RWPE1 (cell line): ENCODE data around the gene OSBPL10.
"Not testable (repeated sequence)": the region's sequence is repeated elsewhere in the genome, so short reads cannot be mapped to it uniquely, and the experiment has no call there.

Source experiments
- CTCF ChIA-PET: fragments of 350-600 bp; sonication (Branson Sonifier 250); formaldehyde crosslinking; extraction: SDS; loops from one replicate; lab custom pipeline; 2021; lab: Yijun Ruan, JAX
- POLR2A ChIA-PET: fragments of 400-600 bp; formaldehyde crosslinking; extraction: SDS; loops from one replicate; lab custom pipeline; 2020; ENCODE audit warnings: antibody characterized with exemption; ENCODE audit not compliant: low non-redundant PET; lab: Yijun Ruan, JAX
- DNase-seq: peaks from one replicate; pipeline ENCODE4 v3.0.0; 2012; ENCODE audit warnings: low spot score
- H3K27ac ChIP-seq: fragments of 450-650 bp; 2 replicates; pipeline ENCODE4 v1.5.1; 2017
- TF ChIP-seq, protein P1 (sequence below): fragments of 450-650 bp; conservative IDR thresholded peaks from 2 replicates; pipeline ENCODE4 v1.5.1; 2017; ENCODE audit warnings: low read depth, mild to moderate bottlenecking

The OSBPL10 gene

DNA sequence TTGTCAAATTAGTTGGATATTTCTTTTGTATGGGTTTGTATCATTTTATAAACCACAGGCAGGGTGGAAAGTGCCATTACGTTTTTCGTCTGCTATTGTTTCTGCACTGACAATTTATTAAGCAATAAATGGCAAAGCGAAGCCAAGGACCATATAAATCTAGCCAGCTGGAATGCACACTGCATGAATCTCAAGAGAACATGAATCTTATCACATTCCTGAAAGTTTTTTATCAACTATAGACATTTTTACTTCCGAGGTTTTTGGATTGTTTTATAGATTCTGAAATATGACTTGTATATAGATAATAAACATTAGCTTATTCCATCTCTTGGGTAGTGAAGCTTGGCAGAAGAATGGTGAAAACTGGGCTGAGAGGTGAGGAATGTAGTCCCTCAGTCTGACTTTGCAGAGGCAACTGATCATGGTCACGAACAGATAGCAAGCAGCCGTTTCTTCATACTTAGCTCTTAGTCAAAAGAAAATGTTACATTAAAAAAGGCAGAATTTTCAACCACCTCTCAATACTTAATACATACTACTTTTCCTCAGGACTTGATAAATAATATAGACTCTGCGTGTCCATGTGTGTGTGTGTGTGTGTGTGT is 102.7 kb downstream of the OSBPL10 start:
- no peak overlapping the region for H3K27ac ChIP-seq
- no peak for DNase-seq
- POLR2A ChIA-PET, result no interaction called here
- CTCF ChIA-PET, result no interaction called here
- TF ChIP-seq, protein P1, sequence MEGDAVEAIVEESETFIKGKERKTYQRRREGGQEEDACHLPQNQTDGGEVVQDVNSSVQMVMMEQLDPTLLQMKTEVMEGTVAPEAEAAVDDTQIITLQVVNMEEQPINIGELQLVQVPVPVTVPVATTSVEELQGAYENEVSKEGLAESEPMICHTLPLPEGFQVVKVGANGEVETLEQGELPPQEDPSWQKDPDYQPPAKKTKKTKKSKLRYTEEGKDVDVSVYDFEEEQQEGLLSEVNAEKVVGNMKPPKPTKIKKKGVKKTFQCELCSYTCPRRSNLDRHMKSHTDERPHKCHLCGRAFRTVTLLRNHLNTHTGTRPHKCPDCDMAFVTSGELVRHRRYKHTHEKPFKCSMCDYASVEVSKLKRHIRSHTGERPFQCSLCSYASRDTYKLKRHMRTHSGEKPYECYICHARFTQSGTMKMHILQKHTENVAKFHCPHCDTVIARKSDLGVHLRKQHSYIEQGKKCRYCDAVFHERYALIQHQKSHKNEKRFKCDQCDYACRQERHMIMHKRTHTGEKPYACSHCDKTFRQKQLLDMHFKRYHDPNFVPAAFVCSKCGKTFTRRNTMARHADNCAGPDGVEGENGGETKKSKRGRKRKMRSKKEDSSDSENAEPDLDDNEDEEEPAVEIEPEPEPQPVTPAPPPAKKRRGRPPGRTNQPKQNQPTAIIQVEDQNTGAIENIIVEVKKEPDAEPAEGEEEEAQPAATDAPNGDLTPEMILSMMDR, result no peak

- DNase-seq, result peak; percentile 66
- peak overlapping the region; percentile 90 for H3K27ac ChIP-seq
- TF ChIP-seq, protein P1, result no peak
- ChIA-PET POLR2A (no interaction called here), CTCF (no interaction called here)
These were observed 104.7 kb downstream of the OSBPL10 start for GRCh38 chr3:31876331-31876730.

DNA sequence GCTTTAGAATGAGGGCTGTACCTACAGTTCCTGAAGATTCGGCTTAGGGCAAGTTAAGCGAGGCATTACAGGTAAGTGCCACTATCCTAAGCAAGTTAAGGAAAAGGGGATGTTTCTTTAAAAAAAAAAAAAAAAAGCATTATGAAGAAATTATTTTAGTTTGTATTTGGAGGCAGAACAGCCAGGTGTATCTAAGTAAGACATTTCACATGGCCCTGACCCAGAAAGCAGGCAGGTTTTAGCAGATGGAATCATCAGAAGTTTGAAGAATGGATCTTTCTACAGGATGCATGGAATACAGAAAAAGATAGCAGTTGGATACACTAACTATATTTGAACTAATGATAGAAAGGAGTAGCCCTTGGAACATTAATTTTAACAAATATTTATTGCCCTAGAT is 105.6 kb downstream of the OSBPL10 start:
- POLR2A ChIA-PET, result no interaction called here
- DNase-seq, result no peak
- TF ChIP-seq, protein P1, result no peak
- H3K27ac ChIP-seq, result no peak overlapping the region
- CTCF ChIA-PET, result no interaction called here

DNA sequence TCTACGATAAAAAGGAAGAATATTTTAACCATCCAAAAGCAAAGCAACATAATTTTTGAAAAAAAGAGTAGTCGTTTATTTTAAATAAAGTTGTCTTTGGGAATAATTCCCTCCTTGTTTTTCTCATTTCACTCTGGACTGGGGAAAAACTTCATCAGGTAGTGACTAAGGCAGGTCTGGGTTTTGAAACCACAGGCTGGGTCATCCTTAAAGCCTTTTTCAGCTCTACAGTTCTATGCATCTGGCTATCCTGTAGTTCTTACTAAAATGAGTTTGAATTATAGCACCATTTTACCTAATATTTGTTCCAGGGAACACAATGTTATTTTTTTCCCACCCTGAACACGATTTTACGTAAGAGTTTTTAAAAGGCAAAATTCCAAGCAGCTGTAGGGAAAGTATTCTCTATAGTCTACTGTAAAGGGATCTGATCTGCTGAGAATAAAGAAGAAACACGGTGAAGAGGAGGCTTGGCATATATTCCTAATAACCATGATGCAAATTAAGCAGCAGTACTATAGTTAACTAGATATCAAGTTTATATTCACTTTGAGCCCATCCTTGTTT is 107.7 kb downstream of the OSBPL10 start:
- POLR2A ChIA-PET, result no interaction called here
- TF ChIP-seq, protein P1, result no peak
- CTCF ChIA-PET, result no interaction called here
- H3K27ac ChIP-seq, result no peak overlapping the region
- DNase-seq, result no peak

- TF ChIP-seq, protein P1, result no peak
- CTCF ChIA-PET, result no interaction called here
- POLR2A ChIA-PET, result no interaction called here
- H3K27ac ChIP-seq, result no peak overlapping the region
- no peak for DNase-seq
These were observed 109.0 kb downstream of the OSBPL10 start for GRCh38 chr3:31871939-31872507.

DNA sequence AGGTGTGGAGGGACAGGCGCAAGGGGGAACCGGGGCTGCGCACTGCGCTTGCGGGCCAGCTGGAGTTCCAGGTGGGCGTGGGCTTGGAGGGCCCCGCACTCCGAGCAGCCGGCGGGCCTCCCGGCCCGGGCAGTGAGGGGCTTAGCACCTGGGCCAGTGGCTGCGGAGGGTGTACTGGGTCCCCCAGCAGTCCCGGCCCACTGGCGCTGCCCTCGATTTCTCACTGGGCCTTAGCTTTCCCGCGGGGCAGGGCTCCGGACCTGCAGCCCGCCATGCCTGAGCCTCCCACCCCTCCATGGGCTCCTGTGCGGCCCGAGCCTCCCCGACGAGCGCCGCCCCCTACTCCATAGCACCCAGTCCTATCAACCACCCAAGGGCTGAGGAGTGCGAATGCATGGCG is 111.0 kb downstream of the OSBPL10 start:
- CTCF ChIA-PET, result interaction anchor here (0.6 kb wide), 1 partner anchor 323 kb away, joined by 3 read pairs; no protein-coding TSS in a partner anchor
- DNase-seq, POLR2A ChIA-PET: not testable (repeated sequence)
- peak overlapping the region; percentile 48; the same call in 1 of the 2 replicates for H3K27ac ChIP-seq

DNA sequence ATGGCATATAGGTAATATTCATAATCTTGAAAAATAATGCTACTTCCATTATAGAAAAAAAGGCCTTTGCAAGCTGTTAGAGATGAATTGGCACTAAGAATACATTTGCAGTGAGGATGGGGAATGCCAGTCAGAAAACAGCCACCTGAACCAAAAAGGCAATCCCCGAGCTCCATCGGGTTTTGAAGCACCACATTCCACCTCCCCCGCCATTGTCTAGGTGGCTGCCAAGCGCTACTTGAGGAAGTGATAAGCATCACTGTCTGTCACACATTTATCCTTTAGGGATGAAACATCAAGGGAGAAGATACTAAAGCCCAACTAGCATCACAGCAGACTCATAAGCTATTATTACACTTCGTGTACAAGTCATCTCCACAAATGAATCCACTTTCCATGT is 112.8 kb downstream of the OSBPL10 start:
- TF ChIP-seq, protein P1, result no peak
- H3K27ac ChIP-seq, result no peak overlapping the region
- DNase-seq, result no peak
- ChIA-PET POLR2A (interaction anchor here (0.5 kb wide), 1 partner anchor 45 kb away, joined by 3 read pairs; no protein-coding TSS in a partner anchor), CTCF (no interaction called here)
